Stimulated activated naive CD8-positive, alpha-beta T cell treated with anti-CD3 and anti-CD28 coated beads, Interleukin-15, Interleukin-2, amounts not matched to agents 100 ng/mL and 50 ng/mL, for 24 hours (primary cell): ENCODE results near the gene EIF2B2.

Experiments
- H3K27ac Mint-ChIP-seq: one replicate; pipeline ENCODE4 v1.8.0; 2021; ENCODE audit warnings: mild to moderate bottlenecking, mixed read lengths
- H3K27me3 Mint-ChIP-seq: one replicate; pipeline ENCODE4 v1.8.0; 2021; ENCODE audit warnings: mixed read lengths
- H3K36me3 Mint-ChIP-seq: one replicate; pipeline ENCODE4 v1.8.0; 2021; ENCODE audit warnings: low read depth, mixed read lengths
- H3K4me1 Mint-ChIP-seq: one replicate; pipeline ENCODE4 v1.8.0; 2021; ENCODE audit warnings: low read depth, mixed read lengths
- H3K4me3 Mint-ChIP-seq: one replicate; pipeline ENCODE4 v1.8.0; 2021; ENCODE audit warnings: mild to moderate bottlenecking, mixed read lengths
- H3K9me3 Mint-ChIP-seq: one replicate; pipeline ENCODE4 v1.8.0; 2021; ENCODE audit warnings: mixed read lengths

Gene EIF2B2

GRCh38 chr14:75001261-75001660, 1.5 kb upstream of the EIF2B2 start:
- H3K27me3 Mint-ChIP-seq, result no peaks in the 10 kb centered on the region
- peaks cover 31% of the 10 kb centered on the region for H3K4me1 Mint-ChIP-seq
- no peaks in the 10 kb centered on the region for H3K9me3 Mint-ChIP-seq
- peaks cover 27% of the 10 kb centered on the region for H3K36me3 Mint-ChIP-seq
- H3K4me3 Mint-ChIP-seq, result no peak overlapping the region
- no peak overlapping the region for H3K27ac Mint-ChIP-seq

GRCh38 chr14:75001899-75002298, 822 bp upstream of the EIF2B2 start:
- peak overlapping the region; percentile 96 for H3K27ac Mint-ChIP-seq
- H3K27me3 Mint-ChIP-seq, result no peaks in the 10 kb centered on the region
- H3K9me3 Mint-ChIP-seq, result no peaks in the 10 kb centered on the region
- peaks cover 31% of the 10 kb centered on the region for H3K4me1 Mint-ChIP-seq
- peak overlapping the region; percentile 95 for H3K4me3 Mint-ChIP-seq
- peaks cover 34% of the 10 kb centered on the region for H3K36me3 Mint-ChIP-seq

- Mint-ChIP-seq H3K4me1 (peaks cover 34% of the 10 kb centered on the region), H3K4me3 (peak overlapping the region; percentile 95), H3K9me3 (no peaks in the 10 kb centered on the region), H3K27ac (peak overlapping the region; percentile 96), H3K36me3 (peaks cover 48% of the 10 kb centered on the region), H3K27me3 (no peaks in the 10 kb centered on the region)
Observed at GRCh38 chr14:75003250-75004027, 718 bp downstream of the EIF2B2 start.

GRCh38 chr14:75005357-75005756, 2.6 kb downstream of the EIF2B2 start:
- H3K4me1 Mint-ChIP-seq, result peaks cover 42% of the 10 kb centered on the region
- peaks cover 67% of the 10 kb centered on the region for H3K36me3 Mint-ChIP-seq
- H3K4me3 Mint-ChIP-seq, result no peak overlapping the region
- no peaks in the 10 kb centered on the region for H3K27me3 Mint-ChIP-seq
- H3K27ac Mint-ChIP-seq, result no peak overlapping the region
- H3K9me3 Mint-ChIP-seq, result no peaks in the 10 kb centered on the region

- H3K4me3 Mint-ChIP-seq, result no peak overlapping the region
- H3K27me3 Mint-ChIP-seq, result no peaks in the 10 kb centered on the region
- no peak overlapping the region for H3K27ac Mint-ChIP-seq
- H3K36me3 Mint-ChIP-seq, result peaks cover 83% of the 10 kb centered on the region
- no peaks in the 10 kb centered on the region for H3K9me3 Mint-ChIP-seq
- H3K4me1 Mint-ChIP-seq, result peaks cover 49% of the 10 kb centered on the region
Observed at GRCh38 chr14:75009176-75009575, 6.5 kb downstream of the EIF2B2 start.

- Mint-ChIP-seq H3K4me3 (no peak overlapping the region), H3K36me3 (peaks cover 81% of the 10 kb centered on the region), H3K27ac (no peak overlapping the region), H3K4me1 (peaks cover 37% of the 10 kb centered on the region), H3K27me3 (no peaks in the 10 kb centered on the region), H3K9me3 (no peaks in the 10 kb centered on the region)
Observed at GRCh38 chr14:75010472-75011093, 7.9 kb downstream of the EIF2B2 start.

- peaks cover 33% of the 10 kb centered on the region for H3K4me1 Mint-ChIP-seq
- no peak overlapping the region for H3K4me3 Mint-ChIP-seq
- peaks cover 81% of the 10 kb centered on the region for H3K36me3 Mint-ChIP-seq
- no peaks in the 10 kb centered on the region for H3K9me3 Mint-ChIP-seq
- H3K27ac Mint-ChIP-seq, result peak overlapping the region; percentile 78
- H3K27me3 Mint-ChIP-seq, result no peaks in the 10 kb centered on the region
Observed at GRCh38 chr14:75011356-75011994, 8.8 kb downstream of the EIF2B2 start.

GRCh38 chr14:75013290-75013689, 10.6 kb downstream of the EIF2B2 start:
- no peak overlapping the region for H3K27ac Mint-ChIP-seq
- H3K27me3 Mint-ChIP-seq, result no peaks in the 10 kb centered on the region
- H3K36me3 Mint-ChIP-seq, result peaks cover 74% of the 10 kb centered on the region
- H3K9me3 Mint-ChIP-seq, result no peaks in the 10 kb centered on the region
- H3K4me3 Mint-ChIP-seq, result no peak overlapping the region
- peaks cover 29% of the 10 kb centered on the region for H3K4me1 Mint-ChIP-seq

GRCh38 chr14:75015496-75015895, 12.8 kb downstream of the EIF2B2 start:
- H3K36me3 Mint-ChIP-seq, result peaks cover 72% of the 10 kb centered on the region
- no peak overlapping the region for H3K27ac Mint-ChIP-seq
- no peaks in the 10 kb centered on the region for H3K27me3 Mint-ChIP-seq
- peaks cover 21% of the 10 kb centered on the region for H3K4me1 Mint-ChIP-seq
- no peaks in the 10 kb centered on the region for H3K9me3 Mint-ChIP-seq
- no peak overlapping the region for H3K4me3 Mint-ChIP-seq

- H3K4me3 Mint-ChIP-seq, result no peak overlapping the region
- H3K27me3 Mint-ChIP-seq, result no peaks in the 10 kb centered on the region
- H3K4me1 Mint-ChIP-seq, result peaks cover 8% of the 10 kb centered on the region
- no peaks in the 10 kb centered on the region for H3K9me3 Mint-ChIP-seq
- peak overlapping the region; percentile 18 for H3K27ac Mint-ChIP-seq
- peaks cover 76% of the 10 kb centered on the region for H3K36me3 Mint-ChIP-seq
Observed at GRCh38 chr14:75016815-75017214, 14.1 kb downstream of the EIF2B2 start.

- Mint-ChIP-seq H3K36me3 (peaks cover 75% of the 10 kb centered on the region), H3K4me1 (no peaks in the 10 kb centered on the region), H3K4me3 (no peak overlapping the region), H3K27me3 (no peaks in the 10 kb centered on the region), H3K27ac (no peak overlapping the region), H3K9me3 (no peaks in the 10 kb centered on the region)
Observed at GRCh38 chr14:75018694-75019093, 16.0 kb downstream of the EIF2B2 start.

GRCh38 chr14:75022655-75023054, 19.9 kb downstream of the EIF2B2 start:
- Mint-ChIP-seq H3K36me3 (peaks cover 46% of the 10 kb centered on the region), H3K4me1 (no peaks in the 10 kb centered on the region), H3K9me3 (no peaks in the 10 kb centered on the region), H3K4me3 (no peak overlapping the region), H3K27ac (no peak overlapping the region), H3K27me3 (no peaks in the 10 kb centered on the region)

- Mint-ChIP-seq H3K27me3 (no peaks in the 10 kb centered on the region), H3K4me3 (no peak overlapping the region), H3K9me3 (no peaks in the 10 kb centered on the region), H3K27ac (no peak overlapping the region), H3K4me1 (no peaks in the 10 kb centered on the region), H3K36me3 (peaks cover 46% of the 10 kb centered on the region)
Observed at GRCh38 chr14:75023108-75023507, 20.4 kb downstream of the EIF2B2 start.

GRCh38 chr14:75025082-75025481, 22.4 kb downstream of the EIF2B2 start:
- Mint-ChIP-seq H3K27me3 (no peaks in the 10 kb centered on the region), H3K36me3 (peaks cover 34% of the 10 kb centered on the region), H3K4me3 (no peak overlapping the region), H3K27ac (no peak overlapping the region), H3K9me3 (no peaks in the 10 kb centered on the region), H3K4me1 (no peaks in the 10 kb centered on the region)

GRCh38 chr14:75025876-75026275, 23.2 kb downstream of the EIF2B2 start:
- Mint-ChIP-seq H3K27ac (no peak overlapping the region), H3K27me3 (no peaks in the 10 kb centered on the region), H3K36me3 (peaks cover 38% of the 10 kb centered on the region), H3K9me3 (no peaks in the 10 kb centered on the region), H3K4me3 (no peak overlapping the region), H3K4me1 (no peaks in the 10 kb centered on the region)
